Heart left ventricle (tissue), 16 donors: ENCODE data around the gene NEDD9. TPM values are rescaled to one million over a fixed set of nuclear protein-coding genes. Genes with fewer than 3 reads are reported as not detected.

Source experiments
- ATAC-seq, 4 donors: fragments of 200-7000 bp; cut with Tn5 transposase; one replicate each; pipeline ENCODE4 v1.9.1; 2020 to 2022; ENCODE audit warnings: moderate library complexity in 4 of 4, mild to moderate bottlenecking in 3 of 4, moderate number of reproducible peaks in 1 of 4
- DNase-seq, 5 donors: peaks; one replicate each; pipeline ENCODE4 v3.0.0-alpha.2; 2020
- H3K27ac ChIP-seq, 12 donors: fragments of 200-600 bp; sonication (generic) in 4 of 12; one replicate each; pipeline versions ENCODE4 v1.5.0 to v1.8.0; 2016 to 2022; ENCODE audit warnings: mild to moderate bottlenecking in 2 of 12
- H3K27me3 ChIP-seq, 9 donors: fragments of 200-600 bp; sonication (generic) in 2 of 9; one replicate each; pipeline versions ENCODE4 v1.5.1 to v1.8.0; 2016 to 2022; ENCODE audit warnings: mild to moderate bottlenecking in 3 of 9
- H3K36me3 ChIP-seq, 9 donors: fragments of 200-600 bp; sonication (generic) in 2 of 9; one replicate each; pipeline versions ENCODE4 v1.5.0 to v1.8.0; 2018 to 2022; ENCODE audit warnings: mild to moderate bottlenecking in 2 of 9
- H3K4me1 ChIP-seq, 12 donors: fragments of 200-600 bp; sonication (generic) in 4 of 12; one replicate each; pipeline versions ENCODE4 v1.5.0 to v1.8.0; 2016 to 2022; ENCODE audit warnings: mild to moderate bottlenecking in 3 of 12
- H3K4me3 ChIP-seq, 12 donors: fragments of 200-600 bp; sonication (generic) in 4 of 12; one replicate each; pipeline versions ENCODE4 v1.5.0 to v1.8.0; 2017 to 2022; ENCODE audit warnings: mild to moderate bottlenecking in 9 of 12, moderate library complexity in 4 of 12
- H3K9me3 ChIP-seq, 12 donors: fragments of 200-600 bp; sonication (generic) in 4 of 12; one replicate each; pipeline versions ENCODE4 v1.5.0 to v1.8.0; 2016 to 2022; ENCODE audit warnings: mild to moderate bottlenecking in 1 of 12
- POLR2A ChIP-seq, 2 donors: fragments of 450-650 bp; IDR thresholded peaks; one replicate each; pipeline ENCODE4 v1.6.1; 2017; ENCODE audit warnings: antibody characterized with exemption in 2 of 2, mild to moderate bottlenecking in 2 of 2, moderate library complexity in 2 of 2
- WGBS, 4 donors: extraction: QIAGEN DNeasy Blood & Tissue Kit in 2 of 4; methylation state at CpG; one replicate each; pipeline versions ENCODE4 v1.1.5 to v1.1.7; 2013 to 2018; 5-methylcytosine and 5-hydroxymethylcytosine counted together
- intact Hi-C, 10 donors: fragments of 100-400 bp; cut with DNase I; formaldehyde crosslinking; loops; one replicate each; pipeline versions ENCODE4 v1.11.1 to v1.14.2; 2022
- polyA plus RNA-seq, 2 donors: library from polyadenylated mRNA; stranded (reverse); fragments of 200-250 nt; gene quantifications; one replicate each; pipeline ENCODE4 v1.2.3, GENCODE V29; 2013
- total RNA-seq, 9 donors: library from RNA; depleted of rRNA in 2 of 9; stranded (reverse); fragments of >200 nt in 2 of 9; fragmentation: NEBNext Ultra II Directional in 3 of 9; extraction: Animal tissue kit (Norgen Biotek cat#: 25700) in 3 of 9; gene quantifications; one replicate each; pipeline versions ENCODE4 v1.1.0 to v1.2.4, GENCODE V29; 2016 to 2023
- TF ChIP-seq, protein P1 (sequence below), 12 donors: fragments of 200-600 bp; sonication (generic) in 4 of 12; IDR thresholded peaks; one replicate each; pipeline versions ENCODE4 v1.5.0 to v1.8.0; 2018 to 2022; ENCODE audit warnings: antibody characterized with exemption in 12 of 12, mild to moderate bottlenecking in 5 of 12
- donor health status: ischemic (EF 13 %, LVEDD 7.1; RV severe dilation, severe dysfunction).
- donor health status: healthy with polysubstance abuse.
- donor health status: DM: no; HTN: yes; CAD: no.
- donor health status: DM: no; HTN: no; CAD: no.
- donor health status: ischemic (EF 25% LVEDD 6.9; RV normal size, moderate dysfunction).
- donor health status: ischemic (EF 25% LVEDD 5.7; RV mildly dilated, moderate dysfunction).
- donor health status: healthy.
- donor health status: DM: yes; HTN: yes; CAD: no.
- donor health status: ischemic (EF 35%, LVEDD 5.7; RV mildly dilated, moderate dysfunction).
- donor health status: nonischemic (EF 11% LVEDD 7.7; RV severe dilation, severe dysfunction).
- donor health status: DM: yes; HTN: yes; CAD: no.
- donor health status: PGD.
- donor health status: ischemic (EF 29% LVEDD 5.4; RV normal size, mild dysfunction).
- donor health status: nonischemic (EF 23%, LVEDD 6.1; RV moderate dilation, normal function).

The NEDD9 gene
- total and polyA plus RNA-seq, 11 donors = 10.2 to 55.7 (median 20.9) TPM

GRCh38 chr6:11204005-11204399 is 28.5 kb downstream of the NEDD9 start:
- Histone ChIP-seq H3K27ac (peak overlapping the region in 1 of 12 donors; percentile 3), H3K9me3 (no peaks in the 10 kb centered on the region), H3K4me1 (peaks cover 2 to 85% (median 58%) of the 10 kb centered on the region in 12 donors), H3K4me3 (no peak overlapping the region), H3K36me3 (peaks cover 0 to 49% (median 39%) of the 10 kb centered on the region in 9 donors), H3K27me3 (no peaks in the 10 kb centered on the region)
- ATAC-seq (no peak), DNase-seq (no peak)
- intact Hi-C loops = no loop called here
- TF ChIP-seq POLR2A (IDR thresholded peaks at IDR 0.05) = no peak
- TF ChIP-seq, protein P1, sequence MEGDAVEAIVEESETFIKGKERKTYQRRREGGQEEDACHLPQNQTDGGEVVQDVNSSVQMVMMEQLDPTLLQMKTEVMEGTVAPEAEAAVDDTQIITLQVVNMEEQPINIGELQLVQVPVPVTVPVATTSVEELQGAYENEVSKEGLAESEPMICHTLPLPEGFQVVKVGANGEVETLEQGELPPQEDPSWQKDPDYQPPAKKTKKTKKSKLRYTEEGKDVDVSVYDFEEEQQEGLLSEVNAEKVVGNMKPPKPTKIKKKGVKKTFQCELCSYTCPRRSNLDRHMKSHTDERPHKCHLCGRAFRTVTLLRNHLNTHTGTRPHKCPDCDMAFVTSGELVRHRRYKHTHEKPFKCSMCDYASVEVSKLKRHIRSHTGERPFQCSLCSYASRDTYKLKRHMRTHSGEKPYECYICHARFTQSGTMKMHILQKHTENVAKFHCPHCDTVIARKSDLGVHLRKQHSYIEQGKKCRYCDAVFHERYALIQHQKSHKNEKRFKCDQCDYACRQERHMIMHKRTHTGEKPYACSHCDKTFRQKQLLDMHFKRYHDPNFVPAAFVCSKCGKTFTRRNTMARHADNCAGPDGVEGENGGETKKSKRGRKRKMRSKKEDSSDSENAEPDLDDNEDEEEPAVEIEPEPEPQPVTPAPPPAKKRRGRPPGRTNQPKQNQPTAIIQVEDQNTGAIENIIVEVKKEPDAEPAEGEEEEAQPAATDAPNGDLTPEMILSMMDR (IDR thresholded peaks at IDR 0.05) = no peak
- WGBS, 4 donors = 95 to 99% (median 96%) methylated on average over 4 of the region's 4 CpGs

DNA sequence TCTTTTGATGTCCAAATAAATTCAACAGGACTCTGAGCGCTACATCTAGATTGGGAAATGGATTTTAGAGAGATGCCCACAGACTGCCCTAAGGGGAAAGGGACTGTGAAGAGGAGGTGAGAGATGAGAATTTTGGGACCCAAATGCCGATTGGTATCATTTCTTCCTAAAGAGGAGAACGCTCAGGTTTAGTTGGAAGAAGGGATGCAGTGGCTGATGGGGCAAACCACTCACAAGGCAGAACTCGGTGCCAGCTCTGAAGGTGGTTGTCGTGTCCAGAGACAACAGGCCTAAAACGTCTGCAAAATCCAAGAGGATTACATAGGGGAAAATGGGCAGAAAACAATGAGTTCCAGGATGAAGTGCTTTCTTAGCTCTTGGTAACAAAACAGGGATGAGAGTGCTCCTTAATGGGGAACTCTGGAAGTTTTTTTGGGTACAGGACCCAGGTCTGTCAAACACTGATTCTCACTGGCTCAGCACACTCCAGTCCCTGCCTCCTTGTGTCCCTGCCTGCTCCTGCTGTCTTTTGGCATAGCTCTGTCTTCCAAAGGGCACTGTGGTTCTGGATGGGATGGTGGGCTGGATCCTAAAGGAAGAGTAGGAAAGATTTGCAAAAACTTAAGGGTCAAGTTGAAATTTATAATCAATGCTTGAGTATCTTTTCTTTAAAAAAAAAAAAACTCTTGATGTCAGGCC is 29.0 kb downstream of the NEDD9 start:
- no peak for DNase-seq
- H3K4me1 ChIP-seq = peaks cover 2 to 85% (median 56%) of the 10 kb centered on the region in 12 donors
- TF ChIP-seq, protein P1 (IDR thresholded peaks at IDR 0.05) = no peak
- TF ChIP-seq POLR2A (IDR thresholded peaks at IDR 0.05) = no peak
- H3K27ac ChIP-seq = peak overlapping the region in 6 of 12 donors; percentile 3 to 61 (median 39)
- H3K36me3 ChIP-seq = peaks cover 0 to 53% (median 39%) of the 10 kb centered on the region in 9 donors
- H3K9me3 ChIP-seq = no peaks in the 10 kb centered on the region
- H3K4me3 ChIP-seq = no peak overlapping the region
- H3K27me3 ChIP-seq = no peaks in the 10 kb centered on the region
- WGBS, 4 donors = 82 to 87% (median 85%) methylated on average over 6 of the region's 6 CpGs
- ATAC-seq = no peak
- intact Hi-C loops = no loop called here

- DNase-seq (no peak), ATAC-seq (peak in 1 of 4 donors; percentile 50)
- peaks cover 2 to 85% (median 57%) of the 10 kb centered on the region in 12 donors for H3K4me1 ChIP-seq
- no peak overlapping the region for H3K4me3 ChIP-seq
- H3K27ac ChIP-seq = peak overlapping the region in 6 of 12 donors; percentile 33 to 61 (median 44)
- intact Hi-C loops = no loop called here
- no peak for TF ChIP-seq POLR2A (IDR thresholded peaks at IDR 0.05)
- TF ChIP-seq, protein P1 (IDR thresholded peaks at IDR 0.05) = no peak
- H3K27me3 ChIP-seq = no peaks in the 10 kb centered on the region
- H3K9me3 ChIP-seq = no peaks in the 10 kb centered on the region
- 59 to 71% (median 63%) methylated on average over 9 of the region's 9 CpGs for WGBS, 4 donors
- H3K36me3 ChIP-seq = peaks cover 0 to 53% (median 32%) of the 10 kb centered on the region in 9 donors
These were observed 29.8 kb downstream of the NEDD9 start for GRCh38 chr6:11202513-11203305.
